Adrenal gland (tissue), 12 donors: Measurements from ENCODE around the gene SLC20A1. TPM values are rescaled to one million over a fixed set of nuclear protein-coding genes. Genes with fewer than 3 reads are reported as not detected.

ENCODE experiments used
- DNase-seq, 7 donors: peaks; one replicate each; pipeline ENCODE4 v3.0.0-alpha.2; 2019 to 2020
- H3K27ac ChIP-seq, 5 donors: fragments of 200-600 bp; sonication (generic) in 4 of 5; 1 replicate in 3 of 5; 2 replicates in 2 of 5; pipeline versions ENCODE4 v1.5.1 to v1.8.0; 2016 to 2020; ENCODE audit warnings: mild to moderate bottlenecking in 1 of 5
- H3K27me3 ChIP-seq: fragments of 200-600 bp; 2 replicates; pipeline ENCODE4 v1.8.0; 2021
- H3K36me3 ChIP-seq, 2 donors: fragments of 200-600 bp; replicated peaks in 1 of 2; 1 replicate in 1 of 2; 2 replicates in 1 of 2; pipeline versions ENCODE4 v1.5.1 to v1.8.0; 2018 to 2022
- H3K4me1 ChIP-seq, 2 donors: fragments of 200-600 bp; replicated peaks in 1 of 2; 1 replicate in 1 of 2; 2 replicates in 1 of 2; pipeline versions ENCODE4 v1.5.1 to v1.8.0; 2018 to 2021
- H3K4me3 ChIP-seq, 4 donors: fragments of 200-600 bp; sonication (generic) in 3 of 4; one replicate each; pipeline ENCODE4 v1.5.1; 2016 to 2018
- H3K9me3 ChIP-seq, 3 donors: fragments of 200-600 bp; sonication (generic) in 1 of 3; replicated peaks in 1 of 3; 1 replicate in 2 of 3; 2 replicates in 1 of 3; pipeline versions ENCODE4 v1.5.1 to v1.8.0; 2016 to 2021
- CTCF ChIP-seq, 6 experiments: fragments of 450-650 bp in 4 of 6; fragments of 200-600 bp in 2 of 6; sonication (generic) in 1 of 6; IDR thresholded peaks; 1 replicate in 5 of 6; 2 replicates in 1 of 6; pipeline versions ENCODE4 v1.5.1 to v1.8.0; 2016 to 2021; ENCODE audit warnings: antibody characterized with exemption in 6 of 6, mild to moderate bottlenecking in 2 of 6, moderate library complexity in 1 of 6
- POLR2A ChIP-seq, 2 donors: fragments of 450-650 bp; IDR thresholded peaks; one replicate each; pipeline ENCODE4 v1.6.1; 2017; ENCODE audit warnings: antibody characterized with exemption in 2 of 2, mild to moderate bottlenecking in 2 of 2, moderate library complexity in 1 of 2
- WGBS, 4 donors: extraction: QIAGEN DNeasy Blood & Tissue Kit in 2 of 4; methylation state at CpG; one replicate each; pipeline versions ENCODE4 v1.1.5 to v1.1.7; 2013 to 2017; 5-methylcytosine and 5-hydroxymethylcytosine counted together
- intact Hi-C, 2 donors: fragments of 100-400 bp; cut with DNase I; formaldehyde crosslinking; loops; one replicate each; pipeline versions ENCODE4 v1.14.1 to v1.15.0; 2022 to 2023
- polyA plus RNA-seq, 3 donors: library from polyadenylated mRNA; stranded (reverse); fragments of 200-250 nt in 2 of 3; fragments of 350-450 nt in 1 of 3; fragmentation: Illumina TruSeq in 1 of 3; extraction: RNeasy Lipid Tissue Mini Kit (QIAGEN cat#74804) in 1 of 3; gene quantifications; one replicate each; pipeline ENCODE4 v1.2.3, GENCODE V29; 2013 to 2014
- total RNA-seq, 9 donors: library from RNA; depleted of rRNA in 4 of 9; stranded (reverse); fragments of >200 nt in 4 of 9; fragments of 120-200 nt in 1 of 9; fragmentation: NEBNext Ultra II Directional in 1 of 9; extraction: Animal tissue kit (Norgen Biotek cat#: 25700) in 1 of 9; gene quantifications; one replicate each; pipeline versions ENCODE4 v1.1.0 to v1.2.4, GENCODE V29; 2013 to 2023
- donor health status: healthy with polysubstance abuse.
- donor health status: Bipolar disorder and iron deficiency.
- donor health status: DM: yes; HTN: yes; CAD: no.
- donor health status: DM: no; HTN: no; CAD: no.
- donor health status: DM: no; HTN: no; CAD: no.
- donor health status: DM: yes; HTN: yes; CAD: no.

Gene SLC20A1
- total and polyA plus RNA-seq, 12 donors = 6.9 to 28.1 (median 21.5) TPM

- Histone ChIP-seq H3K36me3 (peaks cover 0 to 27% of the 10 kb centered on the region in 2 donors), H3K27me3 (no peaks in the 10 kb centered on the region), H3K27ac (peak overlapping the region in 1 of 5 donors; percentile 97), H3K4me3 (peak overlapping the region in 2 of 4 donors; percentile 81 to 86), H3K9me3 (no peaks in the 10 kb centered on the region), H3K4me1 (peaks cover 20 to 42% of the 10 kb centered on the region in 2 donors)
- peak in 1 of 7 donors; percentile 21 for DNase-seq
- TF ChIP-seq POLR2A (IDR thresholded peaks at IDR 0.05) (no peak), CTCF (IDR thresholded peaks at IDR 0.05) (no peak)
- 55 to 70% (median 63%) methylated on average over 20 of the region's 20 CpGs for WGBS, 4 donors
- intact Hi-C loops = no loop called here
Observed at GRCh38 chr2:112646791-112647689, 1.3 kb downstream of the SLC20A1 start.

GRCh38 chr2:112648081-112648480 lies 2.3 kb downstream of the SLC20A1 start:
- H3K4me1 ChIP-seq = peaks cover 20 to 48% of the 10 kb centered on the region in 2 donors
- H3K4me3 ChIP-seq = no peak overlapping the region
- peaks cover 0 to 38% of the 10 kb centered on the region in 2 donors for H3K36me3 ChIP-seq
- H3K9me3 ChIP-seq = no peaks in the 10 kb centered on the region
- H3K27me3 ChIP-seq = no peaks in the 10 kb centered on the region
- no peak for TF ChIP-seq CTCF (IDR thresholded peaks at IDR 0.05)
- TF ChIP-seq POLR2A (IDR thresholded peaks at IDR 0.05) = no peak
- intact Hi-C loops = no loop called here
- 75 to 79% (median 76%) methylated on average over 2 of the region's 2 CpGs for WGBS, 4 donors
- DNase-seq = peak in 1 of 7 donors; percentile 21
- H3K27ac ChIP-seq = no peak overlapping the region

- no peak overlapping the region for H3K4me3 ChIP-seq
- WGBS, 4 donors = 96 to 99% (median 97%) methylated on average over 4 of the region's 4 CpGs
- no peaks in the 10 kb centered on the region for H3K27me3 ChIP-seq
- H3K27ac ChIP-seq = no peak overlapping the region
- no peak for DNase-seq
- TF ChIP-seq POLR2A (IDR thresholded peaks at IDR 0.05) (no peak), CTCF (IDR thresholded peaks at IDR 0.05) (no peak)
- peaks cover 0 to 82% of the 10 kb centered on the region in 2 donors for H3K36me3 ChIP-seq
- intact Hi-C loops = no loop called here
- H3K9me3 ChIP-seq = no peaks in the 10 kb centered on the region
- peaks cover 0 to 10% of the 10 kb centered on the region in 2 donors for H3K4me1 ChIP-seq
Observed at GRCh38 chr2:112656679-112657078, 10.9 kb downstream of the SLC20A1 start.

GRCh38 chr2:112658301-112658700 lies 12.6 kb downstream of the SLC20A1 start:
- Histone ChIP-seq H3K9me3 (no peaks in the 10 kb centered on the region), H3K4me3 (no peak overlapping the region), H3K4me1 (no peaks in the 10 kb centered on the region), H3K27me3 (no peaks in the 10 kb centered on the region), H3K36me3 (peaks cover 0 to 79% of the 10 kb centered on the region in 2 donors), H3K27ac (no peak overlapping the region)
- TF ChIP-seq POLR2A (IDR thresholded peaks at IDR 0.05) (no peak), CTCF (IDR thresholded peaks at IDR 0.05) (no peak)
- 88 to 93% (median 90%) methylated on average over 2 of the region's 2 CpGs for WGBS, 4 donors
- no peak for DNase-seq
- intact Hi-C loops = no loop called here
